Heart right ventricle (tissue), 16 donors: ENCODE data around the gene LYPD1. TPM values are rescaled to one million over a fixed set of nuclear protein-coding genes. Genes with fewer than 3 reads are reported as not detected.

Experiments
- ATAC-seq, 8 donors: fragments of 200-7000 bp; cut with Tn5 transposase; one replicate each; pipeline ENCODE4 v1.9.1; 2020; ENCODE audit warnings: mild to moderate bottlenecking in 8 of 8, moderate library complexity in 8 of 8, moderate number of reproducible peaks in 1 of 8
- DNase-seq, 2 donors: peaks; one replicate each; pipeline ENCODE4 v3.0.0-alpha.2; 2020
- H3K27ac ChIP-seq, 10 donors: fragments of 200-600 bp; sonication (generic) in 2 of 10; one replicate each; pipeline versions ENCODE4 v1.5.0 to v1.8.0; 2020 to 2022; ENCODE audit warnings: mild to moderate bottlenecking in 3 of 10
- H3K27me3 ChIP-seq, 7 donors: fragments of 200-600 bp; one replicate each; pipeline ENCODE4 v1.8.0; 2021 to 2022; ENCODE audit warnings: mild to moderate bottlenecking in 2 of 7
- H3K36me3 ChIP-seq, 9 donors: fragments of 200-600 bp; sonication (generic) in 1 of 9; one replicate each; pipeline versions ENCODE4 v1.5.0 to v1.8.0; 2020 to 2022; ENCODE audit warnings: mild to moderate bottlenecking in 2 of 9
- H3K4me1 ChIP-seq, 9 donors: fragments of 200-600 bp; sonication (generic) in 1 of 9; one replicate each; pipeline versions ENCODE4 v1.5.0 to v1.8.0; 2020 to 2022; ENCODE audit warnings: mild to moderate bottlenecking in 4 of 9
- H3K4me3 ChIP-seq, 10 donors: fragments of 200-600 bp; sonication (generic) in 2 of 10; one replicate each; pipeline versions ENCODE4 v1.5.0 to v1.8.0; 2020 to 2022; ENCODE audit warnings: mild to moderate bottlenecking in 7 of 10, moderate library complexity in 2 of 10
- H3K9me3 ChIP-seq, 11 donors: fragments of 200-600 bp in 10 of 11; sonication (generic) in 2 of 11; one replicate each; pipeline versions ENCODE4 v1.5.0 to v1.8.0; 2013 to 2022; ENCODE audit warnings: mild to moderate bottlenecking in 2 of 11, control low read depth in 1 of 11, moderate library complexity in 1 of 11
- CTCF ChIP-seq, 9 donors: fragments of 200-600 bp; sonication (generic) in 2 of 9; IDR thresholded peaks; one replicate each; pipeline versions ENCODE4 v1.5.0 to v1.8.0; 2021 to 2022; ENCODE audit warnings: antibody characterized with exemption in 9 of 9, mild to moderate bottlenecking in 5 of 9, moderate library complexity in 1 of 9
- WGBS, 2 donors: extraction: QIAGEN DNeasy Blood & Tissue Kit; methylation state at CpG; one replicate each; pipeline ENCODE4 v1.1.7; 2013; ENCODE audit warnings: inconsistent platforms in 1 of 2; 5-methylcytosine and 5-hydroxymethylcytosine counted together
- intact Hi-C, 10 donors: fragments of 100-400 bp; cut with DNase I; formaldehyde crosslinking; loops; one replicate each; pipeline versions ENCODE4 v1.11.1 to v1.14.2; 2022
- polyA plus RNA-seq, 2 donors: library from polyadenylated mRNA; stranded (reverse); fragments of 200-250 nt; gene quantifications; one replicate each; pipeline ENCODE4 v1.2.3, GENCODE V29; 2013
- total RNA-seq, 10 donors: library from RNA; stranded (reverse); fragmentation: NEBNext Ultra II Directional in 3 of 10; extraction: Animal tissue kit (Norgen Biotek cat#: 25700) in 3 of 10; gene quantifications; one replicate each; pipeline versions ENCODE4 v1.2.1 to v1.2.4, GENCODE V29; 2021 to 2023
- donor health status: Arrhythmogenic right ventricular cardiomyopathy.
- donor health status: ischemic (EF 13 %, LVEDD 7.1; RV severe dilation, severe dysfunction).
- donor health status: healthy with polysubstance abuse.
- donor health status: DM: no; HTN: yes; CAD: no.
- donor health status: DM: no; HTN: no; CAD: no.
- donor health status: ischemic (EF 25% LVEDD 6.9; RV normal size, moderate dysfunction).
- donor health status: ischemic (EF 25% LVEDD 5.7; RV mildly dilated, moderate dysfunction).
- donor health status: healthy.
- donor health status: DM: yes; HTN: yes; CAD: no.
- donor health status: Ischemic cardiomyopathy.
- donor health status: ischemic (EF 35%, LVEDD 5.7; RV mildly dilated, moderate dysfunction).
- donor health status: nonischemic (EF 11% LVEDD 7.7; RV severe dilation, severe dysfunction).
- donor health status: DM: yes; HTN: yes; CAD: no.
- donor health status: PGD.
- donor health status: ischemic (EF 29% LVEDD 5.4; RV normal size, mild dysfunction).
- donor health status: nonischemic (EF 23%, LVEDD 6.1; RV moderate dilation, normal function).

LYPD1 gene
- total and polyA plus RNA-seq, 12 donors, result 0.16 to 0.72 (median 0.42) TPM; not detected in 3

GRCh38 chr2:132640116-132640515, 29.9 kb downstream of the LYPD1 start:
- no peak overlapping the region for H3K4me3 ChIP-seq
- H3K36me3 ChIP-seq, result no peaks in the 10 kb centered on the region
- H3K9me3 ChIP-seq, result no peaks in the 10 kb centered on the region
- H3K27me3 ChIP-seq, result peaks cover 0 to 14% (median 12%) of the 10 kb centered on the region in 7 donors
- TF ChIP-seq CTCF (IDR thresholded peaks at IDR 0.05), result no peak
- ATAC-seq (no peak), DNase-seq (no peak)
- no peak overlapping the region for H3K27ac ChIP-seq
- intact Hi-C loops, result no loop called here
- H3K4me1 ChIP-seq, result peaks cover 0 to 7% (median 0%) of the 10 kb centered on the region in 9 donors

GRCh38 chr2:132638313-132639040, 31.5 kb downstream of the LYPD1 start:
- H3K36me3 ChIP-seq, result no peaks in the 10 kb centered on the region
- no peak overlapping the region for H3K27ac ChIP-seq
- intact Hi-C loops, result no loop called here
- H3K27me3 ChIP-seq, result peaks cover 0 to 18% (median 0%) of the 10 kb centered on the region in 7 donors
- ATAC-seq (no peak), DNase-seq (no peak)
- H3K4me3 ChIP-seq, result no peak overlapping the region
- 85 to 86% methylated on average over 5 of the region's 5 CpGs for WGBS, 2 donors
- no peak for TF ChIP-seq CTCF (IDR thresholded peaks at IDR 0.05)
- H3K4me1 ChIP-seq, result peaks cover 0 to 7% (median 0%) of the 10 kb centered on the region in 9 donors
- no peaks in the 10 kb centered on the region for H3K9me3 ChIP-seq

- 43 to 48% methylated on average over 1 of the region's 1 CpG for WGBS, 2 donors
- Histone ChIP-seq H3K4me3 (no peak overlapping the region), H3K9me3 (no peaks in the 10 kb centered on the region), H3K27ac (no peak overlapping the region), H3K27me3 (peaks cover 0 to 18% (median 0%) of the 10 kb centered on the region in 7 donors), H3K36me3 (no peaks in the 10 kb centered on the region), H3K4me1 (peaks cover 0 to 7% (median 0%) of the 10 kb centered on the region in 9 donors)
- intact Hi-C loops, result no loop called here
- DNase-seq (no peak), ATAC-seq (no peak)
- no peak for TF ChIP-seq CTCF (IDR thresholded peaks at IDR 0.05)
Measured at GRCh38 chr2:132636346-132636745, 33.7 kb downstream of the LYPD1 start.

- no peak overlapping the region for H3K27ac ChIP-seq
Measured at GRCh38 chr2:132633635-132634034, 36.4 kb downstream of the LYPD1 start.

More at GRCh38 chr2:132633635-132634034, 36.4 kb downstream of the LYPD1 start:
- H3K4me1 ChIP-seq, result peaks cover 0 to 7% (median 0%) of the 10 kb centered on the region in 9 donors
- H3K36me3 ChIP-seq, result no peaks in the 10 kb centered on the region
- ATAC-seq (no peak), DNase-seq (no peak)
- no peak overlapping the region for H3K4me3 ChIP-seq
- TF ChIP-seq CTCF (IDR thresholded peaks at IDR 0.05), result no peak
- intact Hi-C loops, result no loop called here
- H3K9me3 ChIP-seq, result no peaks in the 10 kb centered on the region
- H3K27me3 ChIP-seq, result peaks cover 0 to 8% (median 0%) of the 10 kb centered on the region in 7 donors
- 83 to 89% methylated on average over 2 of the region's 2 CpGs for WGBS, 2 donors
